Upper lobe of left lung (tissue), 6 donors: Measurements from ENCODE around the gene PLVAP. TPM values are rescaled to one million over a fixed set of nuclear protein-coding genes. Genes with fewer than 3 reads are reported as not detected.
A peak's percentile ranks its signal among the peaks of the same experiment; 100 is the strongest.

ENCODE experiments used
- ATAC-seq, 2 donors: fragments of 200-7000 bp; cut with Tn5 transposase; one replicate each; pipeline ENCODE4 v1.9.1; 2022; ENCODE audit warnings: mild to moderate bottlenecking in 2 of 2, moderate library complexity in 2 of 2; ENCODE audit not compliant: low FRiP score in 2 of 2
- DNase-seq, 2 donors: peaks; one replicate each; pipeline ENCODE4 v3.0.0-alpha.2; 2019 to 2020
- H3K27ac ChIP-seq, 4 donors: fragments of 200-600 bp; sonication (generic); one replicate each; pipeline ENCODE4 v1.5.1; 2016 to 2019
- H3K27me3 ChIP-seq, 4 donors: fragments of 200-600 bp; sonication (generic); one replicate each; pipeline ENCODE4 v1.5.1; 2017 to 2019
- H3K36me3 ChIP-seq, 4 donors: fragments of 200-600 bp; sonication (generic); one replicate each; pipeline ENCODE4 v1.5.1; 2016 to 2019
- H3K4me1 ChIP-seq, 4 donors: fragments of 200-600 bp; sonication (generic); one replicate each; pipeline ENCODE4 v1.5.1; 2018 to 2019
- H3K4me3 ChIP-seq, 4 donors: fragments of 200-600 bp; sonication (generic); one replicate each; pipeline ENCODE4 v1.5.1; 2017 to 2019; ENCODE audit warnings: mild to moderate bottlenecking in 2 of 4, moderate library complexity in 1 of 4
- H3K9me3 ChIP-seq, 4 donors: fragments of 200-600 bp; sonication (generic); one replicate each; pipeline ENCODE4 v1.5.1; 2018 to 2019
- EP300 ChIP-seq, 4 donors: sonication (generic); formaldehyde crosslinking; IDR thresholded peaks; one replicate each; pipeline ENCODE4 v1.5.1; 2017; ENCODE audit warnings: antibody characterized with exemption in 4 of 4, control low read depth in 2 of 4
- POLR2A ChIP-seq, 4 donors: fragments of 450-650 bp; IDR thresholded peaks; one replicate each; pipeline ENCODE4 v1.5.1; 2016 to 2017; ENCODE audit warnings: antibody characterized with exemption in 4 of 4, mild to moderate bottlenecking in 2 of 4
- POLR2AphosphoS5 ChIP-seq, 2 donors: sonication (generic); formaldehyde crosslinking; IDR thresholded peaks; one replicate each; pipeline ENCODE4 v1.5.1; 2017; ENCODE audit warnings: antibody characterized with exemption in 2 of 2
- WGBS, 2 donors: methylation state at CpG; one replicate each; pipeline ENCODE4 v1.1.5; 2017 to 2018; 5-methylcytosine and 5-hydroxymethylcytosine counted together
- total RNA-seq, 6 donors: library from RNA; depleted of rRNA in 4 of 6; stranded (reverse); fragments of >200 nt in 4 of 6; gene quantifications; one replicate each; pipeline versions ENCODE4 v1.1.0 to v1.2.1, GENCODE V29; 2016 to 2021
- TF ChIP-seq, protein P1 (sequence below), 6 experiments: fragments of 450-650 bp in 4 of 6; fragments of 200-600 bp in 2 of 6; sonication (generic) in 2 of 6; IDR thresholded peaks; one replicate each; pipeline ENCODE4 v1.5.1; 2016 to 2019; ENCODE audit warnings: antibody characterized with exemption in 6 of 6
- donor health status: DM: no; HTN: no; CAD: no; lungs with moderate emphysema.
- donor health status: DM: no; HTN: yes; CAD: no; lungs with severe emphysema.

The PLVAP gene
- total RNA-seq, 6 donors from 2014 or later, result 1.0 to 103 (median 6.9) TPM

DNA sequence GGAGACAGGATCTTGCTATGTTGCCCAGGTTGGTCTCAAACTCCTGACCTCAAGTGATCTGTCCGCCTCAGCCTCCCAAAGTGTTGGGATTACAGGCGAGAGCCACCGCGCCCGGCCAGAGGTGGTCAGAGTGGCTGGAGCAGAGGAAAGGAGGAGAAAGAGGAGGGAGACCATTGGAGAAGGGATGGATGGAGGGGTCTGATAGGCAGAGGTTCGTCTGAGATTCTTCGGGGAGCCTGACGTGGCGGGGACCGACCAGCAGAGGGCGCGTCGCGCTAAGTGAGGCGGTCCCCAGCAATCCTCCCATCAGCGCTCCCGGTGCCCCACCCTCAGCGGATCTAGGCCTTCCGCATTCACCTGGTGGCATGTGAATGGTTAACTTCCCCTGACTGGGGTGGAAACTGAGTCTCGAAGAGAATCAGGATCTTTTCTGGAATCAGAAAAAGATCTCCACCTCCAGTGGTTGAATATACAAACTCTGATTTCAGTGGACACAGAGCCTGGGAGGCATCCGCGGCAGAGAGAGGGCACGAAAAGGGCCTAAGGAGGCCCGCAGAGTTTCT, 31.0 kb downstream of the PLVAP start:
- H3K27me3 ChIP-seq, result no peaks in the 10 kb centered on the region
- no peaks in the 10 kb centered on the region for H3K9me3 ChIP-seq
- H3K4me1 ChIP-seq, result peaks cover 19 to 33% (median 25%) of the 10 kb centered on the region in 4 donors
- ATAC-seq, result peak; percentile 90 to 91
- TF ChIP-seq, protein P1, sequence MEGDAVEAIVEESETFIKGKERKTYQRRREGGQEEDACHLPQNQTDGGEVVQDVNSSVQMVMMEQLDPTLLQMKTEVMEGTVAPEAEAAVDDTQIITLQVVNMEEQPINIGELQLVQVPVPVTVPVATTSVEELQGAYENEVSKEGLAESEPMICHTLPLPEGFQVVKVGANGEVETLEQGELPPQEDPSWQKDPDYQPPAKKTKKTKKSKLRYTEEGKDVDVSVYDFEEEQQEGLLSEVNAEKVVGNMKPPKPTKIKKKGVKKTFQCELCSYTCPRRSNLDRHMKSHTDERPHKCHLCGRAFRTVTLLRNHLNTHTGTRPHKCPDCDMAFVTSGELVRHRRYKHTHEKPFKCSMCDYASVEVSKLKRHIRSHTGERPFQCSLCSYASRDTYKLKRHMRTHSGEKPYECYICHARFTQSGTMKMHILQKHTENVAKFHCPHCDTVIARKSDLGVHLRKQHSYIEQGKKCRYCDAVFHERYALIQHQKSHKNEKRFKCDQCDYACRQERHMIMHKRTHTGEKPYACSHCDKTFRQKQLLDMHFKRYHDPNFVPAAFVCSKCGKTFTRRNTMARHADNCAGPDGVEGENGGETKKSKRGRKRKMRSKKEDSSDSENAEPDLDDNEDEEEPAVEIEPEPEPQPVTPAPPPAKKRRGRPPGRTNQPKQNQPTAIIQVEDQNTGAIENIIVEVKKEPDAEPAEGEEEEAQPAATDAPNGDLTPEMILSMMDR (IDR thresholded peaks at IDR 0.05), result peak; percentile 93 to 96 (median 95)
- no peak for TF ChIP-seq POLR2AphosphoS5 (IDR thresholded peaks at IDR 0.05)
- H3K27ac ChIP-seq, result peak overlapping the region in 1 of 4 donors; percentile 54
- H3K36me3 ChIP-seq, result peaks cover 0 to 7% (median 3%) of the 10 kb centered on the region in 4 donors
- 18 to 20% methylated on average over 22 to 24 of the region's 24 CpGs for WGBS, 2 donors
- no peak overlapping the region for H3K4me3 ChIP-seq
- DNase-seq, result peak; percentile 77 to 96

DNA sequence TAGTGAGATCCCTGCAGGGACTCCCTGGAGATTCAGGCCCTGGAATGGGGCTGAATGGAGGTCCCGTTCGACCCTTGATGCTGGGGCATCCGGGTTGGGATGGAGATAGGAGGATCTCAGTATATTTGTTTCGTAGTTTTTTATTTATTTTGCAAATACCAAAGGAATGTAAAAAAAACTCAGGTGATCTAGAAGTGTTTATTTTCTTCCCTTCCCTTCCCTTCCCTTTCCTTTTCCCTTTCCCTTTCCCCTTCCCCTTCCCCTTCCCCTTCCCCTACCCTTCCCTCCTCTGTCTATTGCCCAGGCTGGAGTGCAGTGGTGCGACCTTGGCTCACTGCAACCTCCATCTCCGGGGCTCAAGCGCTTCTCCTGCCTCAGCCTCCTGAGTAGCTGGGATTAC, 35.3 kb downstream of the PLVAP start:
- ATAC-seq (no peak), DNase-seq (no peak)
- Histone ChIP-seq H3K27me3 (no peaks in the 10 kb centered on the region), H3K4me3 (no peak overlapping the region), H3K27ac (no peak overlapping the region), H3K9me3 (no peaks in the 10 kb centered on the region), H3K36me3 (peaks cover 0 to 10% (median 4%) of the 10 kb centered on the region in 4 donors), H3K4me1 (peaks cover 11 to 22% (median 21%) of the 10 kb centered on the region in 4 donors)
- TF ChIP-seq POLR2AphosphoS5 (IDR thresholded peaks at IDR 0.05) (no peak), EP300 (IDR thresholded peaks at IDR 0.05) (no peak), POLR2A (IDR thresholded peaks at IDR 0.05) (no peak)
- TF ChIP-seq, protein P1 (IDR thresholded peaks at IDR 0.05), result no peak
- WGBS, 2 donors, result 83 to 85% methylated on average over 7 of the region's 7 CpGs

DNA sequence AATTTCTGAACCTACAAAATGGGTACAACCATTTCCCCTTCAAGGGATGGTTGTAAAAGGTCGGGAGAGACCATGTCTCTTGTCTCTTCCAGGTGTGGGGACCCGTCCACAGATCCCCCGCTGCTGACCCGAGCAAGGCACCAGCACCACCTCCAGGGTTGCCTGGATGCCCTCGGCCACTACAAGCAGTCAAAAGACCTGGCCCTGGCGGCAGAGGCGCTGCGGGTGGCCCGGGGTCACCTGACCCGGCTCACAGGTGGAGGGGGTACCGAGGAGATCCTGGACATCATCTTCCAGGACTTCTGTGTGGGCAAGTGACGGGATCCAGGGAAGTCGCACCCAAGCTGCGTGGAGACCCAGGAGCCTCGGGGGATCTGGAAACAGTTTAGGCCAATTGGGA, 35.8 kb downstream of the PLVAP start:
- Histone ChIP-seq H3K27me3 (no peaks in the 10 kb centered on the region), H3K36me3 (peaks cover 0 to 10% (median 4%) of the 10 kb centered on the region in 4 donors), H3K9me3 (no peaks in the 10 kb centered on the region), H3K4me1 (peaks cover 8 to 20% (median 18%) of the 10 kb centered on the region in 4 donors), H3K27ac (no peak overlapping the region), H3K4me3 (no peak overlapping the region)
- WGBS, 2 donors, result 94 to 96% methylated on average over 14 to 15 of the region's 15 CpGs
- DNase-seq (peak in 1 of 2 donors; percentile 64), ATAC-seq (no peak)
- no peak for TF ChIP-seq POLR2A (IDR thresholded peaks at IDR 0.05)
- no peak for TF ChIP-seq POLR2AphosphoS5 (IDR thresholded peaks at IDR 0.05)
- TF ChIP-seq, protein P1 (IDR thresholded peaks at IDR 0.05), result no peak
- TF ChIP-seq EP300 (IDR thresholded peaks at IDR 0.05), result no peak

DNA sequence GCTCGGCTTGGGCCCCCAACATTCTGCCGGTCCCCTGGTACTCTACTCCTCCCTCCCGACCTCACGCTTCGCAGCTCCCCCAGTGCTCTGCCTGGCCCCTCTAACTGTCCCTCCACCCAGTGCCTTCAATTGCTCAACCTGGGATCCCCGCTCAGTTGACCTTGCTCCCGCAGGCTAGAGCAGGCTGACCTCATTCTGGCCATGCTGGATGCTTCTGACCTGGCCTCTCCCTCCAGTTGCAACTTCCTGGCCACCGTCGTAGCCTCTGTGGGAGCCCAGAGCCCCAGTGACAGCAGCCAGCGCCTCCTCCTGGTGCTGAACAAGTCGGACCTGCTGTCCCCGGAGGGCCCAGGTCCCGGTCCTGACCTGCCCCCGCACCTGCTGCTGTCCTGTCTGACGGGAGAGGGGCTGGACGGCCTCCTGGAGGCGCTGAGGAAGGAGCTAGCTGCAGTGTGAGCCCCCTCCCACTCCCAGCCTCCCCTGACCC, 36.2 kb downstream of the PLVAP start:
- no peak overlapping the region for H3K4me3 ChIP-seq
- ATAC-seq (no peak), DNase-seq (peak in 1 of 2 donors; percentile 60)
- 78 to 87% methylated on average over 10 to 13 of the region's 17 CpGs for WGBS, 2 donors
- no peaks in the 10 kb centered on the region for H3K27me3 ChIP-seq
- no peak overlapping the region for H3K27ac ChIP-seq
- peaks cover 12 to 20% (median 13%) of the 10 kb centered on the region in 4 donors for H3K4me1 ChIP-seq
- peaks cover 0 to 10% (median 4%) of the 10 kb centered on the region in 4 donors for H3K36me3 ChIP-seq
- H3K9me3 ChIP-seq, result no peaks in the 10 kb centered on the region
- no peak for TF ChIP-seq POLR2A (IDR thresholded peaks at IDR 0.05)
- no peak for TF ChIP-seq POLR2AphosphoS5 (IDR thresholded peaks at IDR 0.05)
- TF ChIP-seq, protein P1 (IDR thresholded peaks at IDR 0.05), result no peak
- TF ChIP-seq EP300 (IDR thresholded peaks at IDR 0.05), result no peak
